H9 (cell line): ENCODE results near the gene WIPI1. TPM values are rescaled to one million over a fixed set of nuclear protein-coding genes. Genes with fewer than 3 reads are reported as not detected.
"Not testable (repeated sequence)": the region's sequence is repeated elsewhere in the genome, so short reads cannot be mapped to it uniquely, and the experiment has no call there.

ENCODE experiments used
- DNase-seq: peaks from one replicate; pipeline ENCODE4 v3.0.0-alpha.2; 2017
- H2AFZ ChIP-seq: one replicate; pipeline ENCODE4 v1.6.1; 2013; ENCODE audit warnings: mild to moderate bottlenecking, low read length, control low read depth, moderate library complexity
- H2AK5ac ChIP-seq: 2 replicates; pipeline ENCODE4 v1.6.1; 2013; ENCODE audit warnings: low read length, control low read depth, mixed read lengths; ENCODE audit not compliant: insufficient read length
- H2BK120ac ChIP-seq: one replicate; pipeline ENCODE4 v1.6.1; 2013; ENCODE audit warnings: low read depth, mild to moderate bottlenecking, low read length, control low read depth, inconsistent platforms; ENCODE audit not compliant: poor library complexity, severe bottlenecking
- H2BK12ac ChIP-seq: 2 replicates; pipeline ENCODE4 v1.6.1; 2013; ENCODE audit warnings: low read length, control low read depth, mixed read lengths, low read depth; ENCODE audit not compliant: insufficient read length
- H2BK15ac ChIP-seq: 2 replicates; pipeline ENCODE4 v1.6.1; 2013; ENCODE audit warnings: low read depth, low read length, control low read depth
- H2BK20ac ChIP-seq: one replicate; pipeline ENCODE4 v1.6.1; 2013; ENCODE audit warnings: low read depth, mild to moderate bottlenecking, low read length, control low read depth, inconsistent platforms; ENCODE audit not compliant: poor library complexity, severe bottlenecking
- H2BK5ac ChIP-seq: 2 replicates; pipeline ENCODE4 v1.6.1; 2013; ENCODE audit warnings: low read length, control low read depth, mixed read lengths; ENCODE audit not compliant: insufficient read length
- H3K14ac ChIP-seq: 2 replicates; pipeline ENCODE4 v1.6.1; 2013; ENCODE audit warnings: low read length, control low read depth; ENCODE audit not compliant: insufficient read depth
- H3K18ac ChIP-seq: 2 replicates; pipeline ENCODE4 v1.6.1; 2013; ENCODE audit warnings: low read depth, mild to moderate bottlenecking, mixed read lengths, low read length, control low read depth; ENCODE audit not compliant: insufficient read length
- H3K23ac ChIP-seq: 2 replicates; pipeline ENCODE4 v1.6.1; 2013; ENCODE audit warnings: low read length, control low read depth, mixed read lengths, low read depth; ENCODE audit not compliant: insufficient read length
- H3K23me2 ChIP-seq: 2 replicates; pipeline ENCODE4 v1.6.1; 2013; ENCODE audit warnings: low read depth, mild to moderate bottlenecking, mixed read lengths, low read length, control low read depth; ENCODE audit not compliant: insufficient read length, poor library complexity, severe bottlenecking
- H3K27ac ChIP-seq: 2 replicates; pipeline ENCODE4 v1.5.1; 2013; ENCODE audit warnings: low read length, control low read depth, mixed read lengths, low read depth; ENCODE audit not compliant: insufficient read length
- H3K27me3 ChIP-seq: 2 replicates; pipeline ENCODE4 v1.6.1; 2013; ENCODE audit warnings: low read length, control low read depth, inconsistent platforms; ENCODE audit not compliant: insufficient read depth
- H3K4ac ChIP-seq: 2 replicates; pipeline ENCODE4 v1.6.1; 2013; ENCODE audit warnings: low read depth, mild to moderate bottlenecking, control low read depth, inconsistent platforms, low read length, moderate library complexity
- H3K4me1 ChIP-seq: 2 replicates; pipeline ENCODE4 v1.6.1; 2013; ENCODE audit warnings: low read length, control low read depth, inconsistent platforms; ENCODE audit not compliant: insufficient read depth
- H3K4me2 ChIP-seq: 2 replicates; pipeline ENCODE4 v1.6.1; 2013; ENCODE audit warnings: low read length, control low read depth, mixed read lengths; ENCODE audit not compliant: insufficient read length, insufficient read depth
- H3K56ac ChIP-seq: 2 replicates; pipeline ENCODE4 v1.6.1; 2013; ENCODE audit warnings: low read depth, mild to moderate bottlenecking, mixed read lengths, low read length, control low read depth; ENCODE audit not compliant: insufficient read length
- H3K79me1 ChIP-seq: 2 replicates; pipeline ENCODE4 v1.6.1; 2013; ENCODE audit warnings: low read depth, mild to moderate bottlenecking, moderate library complexity, low read length, control low read depth, inconsistent platforms; ENCODE audit not compliant: insufficient read depth, poor library complexity, severe bottlenecking
- H3K79me2 ChIP-seq: 2 replicates; pipeline ENCODE4 v1.6.1; 2013; ENCODE audit warnings: low read length, control low read depth, inconsistent platforms; ENCODE audit not compliant: insufficient read depth
- H3K9ac ChIP-seq: 2 replicates; pipeline ENCODE4 v1.6.1; 2013; ENCODE audit warnings: low read length, control low read depth, mixed read lengths; ENCODE audit not compliant: insufficient read length; ENCODE audit errors: extremely low read depth
- H3K9me3 ChIP-seq: one replicate; pipeline ENCODE4 v1.6.1; 2013; ENCODE audit warnings: low read depth, low read length, inconsistent platforms; ENCODE audit not compliant: control insufficient read depth
- H3T11ph ChIP-seq: one replicate; pipeline ENCODE4 v1.6.1; 2013; ENCODE audit warnings: mild to moderate bottlenecking, low read length, control low read depth, inconsistent platforms
- H4K20me1 ChIP-seq: one replicate; pipeline ENCODE4 v1.6.1; 2013; ENCODE audit not compliant: control insufficient read depth, insufficient read length, insufficient read depth
- H4K5ac ChIP-seq: 2 replicates; pipeline ENCODE4 v1.6.1; 2013; ENCODE audit warnings: low read depth, mild to moderate bottlenecking, mixed read lengths, low read length, control low read depth; ENCODE audit not compliant: insufficient read length
- H4K8ac ChIP-seq: replicated peaks from 2 replicates; pipeline ENCODE4 v1.6.1; 2013; ENCODE audit warnings: low read length, control low read depth, mixed read lengths, low read depth; ENCODE audit not compliant: insufficient read length
- H4K91ac ChIP-seq: 2 replicates; pipeline ENCODE4 v1.6.1; 2013; ENCODE audit warnings: low read depth, mild to moderate bottlenecking, moderate library complexity, mixed read lengths, low read length, control low read depth; ENCODE audit not compliant: insufficient read length
- H3K27ac Mint-ChIP-seq, 3 experiments: 2 replicates in 2 of 3; 3 replicates in 1 of 3; pipeline ENCODE4 v1.8.0; 2020 to 2021; ENCODE audit warnings: mixed read lengths in 3 of 3, mild to moderate bottlenecking in 1 of 3, moderate library complexity in 1 of 3
- H3K27me3 Mint-ChIP-seq: 2 replicates; pipeline ENCODE4 v1.8.0; 2021; ENCODE audit warnings: low read depth, mild to moderate bottlenecking, moderate library complexity, mixed read lengths
- H3K36me3 Mint-ChIP-seq, 3 experiments: 2 replicates in 2 of 3; 3 replicates in 1 of 3; pipeline ENCODE4 v1.8.0; 2020 to 2021; ENCODE audit warnings: low read depth in 3 of 3, mixed read lengths in 3 of 3; ENCODE audit not compliant: insufficient read depth in 1 of 3
- H3K4me1 Mint-ChIP-seq, 2 experiments: 2 replicates each; pipeline ENCODE4 v1.8.0; 2020; ENCODE audit warnings: mixed read lengths in 2 of 2
- H3K4me3 Mint-ChIP-seq, 2 experiments: 2 replicates in 1 of 2; 3 replicates in 1 of 2; pipeline ENCODE4 v1.8.0; 2020 to 2021; ENCODE audit warnings: mild to moderate bottlenecking in 2 of 2, mixed read lengths in 2 of 2, moderate library complexity in 1 of 2
- H3K9me3 Mint-ChIP-seq, 2 experiments: 2 replicates in 1 of 2; 3 replicates in 1 of 2; pipeline ENCODE4 v1.8.0; 2020; ENCODE audit warnings: mild to moderate bottlenecking in 2 of 2, mixed read lengths in 2 of 2, moderate library complexity in 1 of 2
- WGBS: extraction: QIAGEN DNeasy Blood & Tissue Kit; methylation state at CpG from one replicate; pipeline ENCODE4 v1.1.7; 2013; ENCODE audit warnings: missing lambda C conversion rate, low lambda C conversion rate, mixed read lengths; ENCODE audit not compliant: insufficient read length; ENCODE audit errors: extremely low coverage; 5-methylcytosine and 5-hydroxymethylcytosine counted together
- total RNA-seq: library from RNA; stranded (reverse); gene quantifications from 2 replicates; pipeline ENCODE4 v1.2.1, GENCODE V29; 2021
- TF ChIP-seq, protein P1 (sequence below): fragments of 200-600 bp; sonication (generic); conservative IDR thresholded peaks from 3 replicates; pipeline ENCODE4 v1.8.0; 2021; ENCODE audit warnings: antibody characterized with exemption, mild to moderate bottlenecking

Gene WIPI1
- total RNA-seq, 1 experiment from 2014 or later, result 15.4 TPM

DNA sequence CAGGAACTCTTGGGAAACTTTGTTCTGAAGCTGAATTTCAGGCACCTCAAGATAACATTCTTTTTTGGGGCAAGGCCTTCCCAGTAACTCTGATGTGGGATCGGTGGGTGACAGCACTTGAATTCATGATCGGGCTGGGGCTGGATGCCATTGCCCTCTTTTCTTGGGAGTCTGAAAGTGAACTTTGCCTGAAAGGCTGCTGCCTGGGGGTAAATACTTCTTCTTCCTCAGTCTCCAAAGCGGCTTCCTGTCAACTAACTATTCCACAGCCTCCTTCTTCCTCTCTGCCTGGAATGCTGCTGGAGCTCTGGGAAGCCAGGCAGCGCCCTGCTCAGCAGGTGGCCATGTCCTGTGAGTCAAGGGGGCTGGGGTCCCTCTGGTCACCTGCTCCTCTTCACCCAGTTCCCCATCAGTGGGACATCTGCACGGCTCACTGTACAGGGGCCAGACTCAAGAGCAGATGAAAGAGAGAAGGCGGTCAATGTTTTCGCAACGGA, 79.5 kb downstream of the WIPI1 start:
- Mint-ChIP-seq H3K27ac (peak overlapping the region; percentile 71 to 95 (median 89); a peak in 5 of 7 replicates), H3K36me3 (no peaks in the 10 kb centered on the region; a peak in 1 of 7 replicates)
- H3K27ac ChIP-seq, result no peak overlapping the region

DNA sequence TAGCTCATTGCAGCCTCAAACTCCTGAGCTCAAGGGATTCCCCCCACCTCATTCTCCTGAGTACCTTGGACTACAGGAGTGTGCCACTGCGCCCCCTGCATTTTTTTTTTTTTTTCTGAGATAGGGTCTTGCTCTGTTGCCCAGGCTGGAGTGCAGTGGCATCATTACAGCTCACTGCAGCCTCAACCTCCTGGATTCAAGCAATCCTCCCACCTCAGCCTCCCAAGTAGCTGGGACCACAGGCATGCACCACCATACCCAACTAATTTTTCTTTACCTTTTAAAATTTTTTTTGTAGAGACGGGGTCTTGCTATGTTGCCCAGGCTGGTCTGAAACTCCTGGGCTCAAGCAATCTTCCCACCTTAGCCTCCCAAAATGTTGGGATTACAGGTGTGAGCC, 81.1 kb downstream of the WIPI1 start:
- not testable (repeated sequence) for H2BK20ac ChIP-seq, H2BK120ac ChIP-seq, H2BK5ac ChIP-seq, DNase-seq, H3K4me2 ChIP-seq, H4K91ac ChIP-seq, H3K27me3 ChIP-seq, H4K20me1 ChIP-seq, H3K27ac ChIP-seq, H3K4ac ChIP-seq, H2BK12ac ChIP-seq, H3K27me3 Mint-ChIP-seq, H3K23me2 ChIP-seq, H2BK15ac ChIP-seq, H3K23ac ChIP-seq, H3T11ph ChIP-seq, H3K9ac ChIP-seq, H2AK5ac ChIP-seq, H4K5ac ChIP-seq, H3K27ac Mint-ChIP-seq, H4K8ac ChIP-seq, H3K36me3 Mint-ChIP-seq, H2AFZ ChIP-seq, H3K4me1 ChIP-seq, H3K4me3 Mint-ChIP-seq, H3K14ac ChIP-seq, H3K9me3 ChIP-seq, H3K18ac ChIP-seq, H3K79me2 ChIP-seq, H3K56ac ChIP-seq, H3K79me1 ChIP-seq, H3K9me3 Mint-ChIP-seq
- WGBS, result no CpG with 5 or more reads among the region's 2 CpGs
- peaks cover 18 to 21% of the 10 kb centered on the region in 2 experiments for H3K4me1 Mint-ChIP-seq

More for the DNA sequence above, 79.5 kb downstream of the WIPI1 start:
- H3K9me3 ChIP-seq, result no peaks in the 10 kb centered on the region
- H4K5ac ChIP-seq, result no peak overlapping the region
- no peak overlapping the region for H3K56ac ChIP-seq
- H2AK5ac ChIP-seq, result no peak overlapping the region
- peaks cover 19 to 26% of the 10 kb centered on the region in 2 experiments for H3K4me1 Mint-ChIP-seq
- H3K27me3 ChIP-seq, result no peaks in the 10 kb centered on the region
- no CpG with 5 or more reads among the region's 8 CpGs for WGBS
- peak overlapping the region in 1 of 2 experiments; percentile 0; a peak in 1 of 5 replicates for H3K4me3 Mint-ChIP-seq
- H2BK20ac ChIP-seq, result no peak overlapping the region
- H3K4ac ChIP-seq, result no peak overlapping the region
- H3K23me2 ChIP-seq, result no peaks in the 10 kb centered on the region
- H3K4me1 ChIP-seq, result peaks cover 2% of the 10 kb centered on the region; the same call in 1 of the 2 replicates
- no peak overlapping the region for H4K8ac ChIP-seq
- H3K79me1 ChIP-seq, result no peaks in the 10 kb centered on the region
- H3K4me2 ChIP-seq, result peak overlapping the region; percentile 15
- no peak overlapping the region for H2AFZ ChIP-seq
- no peaks in the 10 kb centered on the region for H3K9me3 Mint-ChIP-seq
- no peaks in the 10 kb centered on the region for H3K79me2 ChIP-seq
- no peak overlapping the region for H3T11ph ChIP-seq
- H4K91ac ChIP-seq, result no peak overlapping the region
- DNase-seq, result no peak
- H4K20me1 ChIP-seq, result no peaks in the 10 kb centered on the region
- TF ChIP-seq, protein P1, sequence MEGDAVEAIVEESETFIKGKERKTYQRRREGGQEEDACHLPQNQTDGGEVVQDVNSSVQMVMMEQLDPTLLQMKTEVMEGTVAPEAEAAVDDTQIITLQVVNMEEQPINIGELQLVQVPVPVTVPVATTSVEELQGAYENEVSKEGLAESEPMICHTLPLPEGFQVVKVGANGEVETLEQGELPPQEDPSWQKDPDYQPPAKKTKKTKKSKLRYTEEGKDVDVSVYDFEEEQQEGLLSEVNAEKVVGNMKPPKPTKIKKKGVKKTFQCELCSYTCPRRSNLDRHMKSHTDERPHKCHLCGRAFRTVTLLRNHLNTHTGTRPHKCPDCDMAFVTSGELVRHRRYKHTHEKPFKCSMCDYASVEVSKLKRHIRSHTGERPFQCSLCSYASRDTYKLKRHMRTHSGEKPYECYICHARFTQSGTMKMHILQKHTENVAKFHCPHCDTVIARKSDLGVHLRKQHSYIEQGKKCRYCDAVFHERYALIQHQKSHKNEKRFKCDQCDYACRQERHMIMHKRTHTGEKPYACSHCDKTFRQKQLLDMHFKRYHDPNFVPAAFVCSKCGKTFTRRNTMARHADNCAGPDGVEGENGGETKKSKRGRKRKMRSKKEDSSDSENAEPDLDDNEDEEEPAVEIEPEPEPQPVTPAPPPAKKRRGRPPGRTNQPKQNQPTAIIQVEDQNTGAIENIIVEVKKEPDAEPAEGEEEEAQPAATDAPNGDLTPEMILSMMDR, result no peak
- H3K23ac ChIP-seq, result no peak overlapping the region
- no peak overlapping the region for H3K9ac ChIP-seq
- H3K14ac ChIP-seq, result peak overlapping the region; percentile 63
- peaks cover 3% of the 10 kb centered on the region for H3K27me3 Mint-ChIP-seq
- no peak overlapping the region for H2BK5ac ChIP-seq
- H2BK12ac ChIP-seq, result no peak overlapping the region
- no peak overlapping the region for H2BK120ac ChIP-seq
- no peak overlapping the region for H2BK15ac ChIP-seq
- peak overlapping the region; percentile 41 for H3K18ac ChIP-seq
